Measurements from ENCODE around the gene C3orf22.

DNA sequence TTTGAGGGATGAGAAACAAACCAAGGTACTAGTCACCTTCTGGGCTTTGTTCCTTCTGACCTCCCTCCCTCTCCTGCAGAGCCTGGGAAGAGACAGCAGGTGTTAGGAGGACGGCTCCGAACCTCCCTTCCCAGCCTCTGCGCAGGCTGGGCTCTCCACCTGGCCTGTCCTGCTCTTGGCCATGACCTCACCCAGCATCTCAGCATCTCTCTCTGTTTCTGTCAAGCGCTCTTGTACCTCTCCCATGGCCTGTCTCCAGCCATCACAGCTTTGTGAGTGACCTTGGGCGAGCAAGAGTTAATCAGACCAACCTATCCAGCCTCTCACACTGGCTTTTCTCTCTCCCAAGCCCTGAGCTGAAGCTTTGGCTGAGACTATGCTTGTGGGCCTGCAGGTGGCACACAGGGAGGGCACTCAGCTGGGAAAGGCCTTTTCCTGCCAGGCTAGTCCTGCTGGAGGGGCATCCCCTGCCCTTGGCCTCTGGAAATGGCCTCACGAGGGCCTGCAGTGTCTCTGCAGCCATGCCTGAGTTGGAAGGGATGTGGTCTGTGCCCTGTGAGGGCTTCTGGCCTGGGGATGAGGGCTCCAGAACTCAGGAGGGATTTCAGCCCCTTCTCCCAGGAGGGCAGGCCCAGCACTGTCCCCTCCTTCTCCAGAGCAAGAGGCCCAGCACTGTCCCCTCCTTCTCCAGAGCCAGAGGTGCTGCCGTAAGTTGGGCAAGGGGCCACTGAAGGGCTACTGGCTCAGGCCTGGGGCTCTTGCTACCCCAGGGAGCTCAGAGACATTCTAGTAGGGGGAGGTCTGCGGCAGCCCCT, 32.7 kb downstream of the C3orf22 start:
- TF ChIP-seq, protein P1, sequence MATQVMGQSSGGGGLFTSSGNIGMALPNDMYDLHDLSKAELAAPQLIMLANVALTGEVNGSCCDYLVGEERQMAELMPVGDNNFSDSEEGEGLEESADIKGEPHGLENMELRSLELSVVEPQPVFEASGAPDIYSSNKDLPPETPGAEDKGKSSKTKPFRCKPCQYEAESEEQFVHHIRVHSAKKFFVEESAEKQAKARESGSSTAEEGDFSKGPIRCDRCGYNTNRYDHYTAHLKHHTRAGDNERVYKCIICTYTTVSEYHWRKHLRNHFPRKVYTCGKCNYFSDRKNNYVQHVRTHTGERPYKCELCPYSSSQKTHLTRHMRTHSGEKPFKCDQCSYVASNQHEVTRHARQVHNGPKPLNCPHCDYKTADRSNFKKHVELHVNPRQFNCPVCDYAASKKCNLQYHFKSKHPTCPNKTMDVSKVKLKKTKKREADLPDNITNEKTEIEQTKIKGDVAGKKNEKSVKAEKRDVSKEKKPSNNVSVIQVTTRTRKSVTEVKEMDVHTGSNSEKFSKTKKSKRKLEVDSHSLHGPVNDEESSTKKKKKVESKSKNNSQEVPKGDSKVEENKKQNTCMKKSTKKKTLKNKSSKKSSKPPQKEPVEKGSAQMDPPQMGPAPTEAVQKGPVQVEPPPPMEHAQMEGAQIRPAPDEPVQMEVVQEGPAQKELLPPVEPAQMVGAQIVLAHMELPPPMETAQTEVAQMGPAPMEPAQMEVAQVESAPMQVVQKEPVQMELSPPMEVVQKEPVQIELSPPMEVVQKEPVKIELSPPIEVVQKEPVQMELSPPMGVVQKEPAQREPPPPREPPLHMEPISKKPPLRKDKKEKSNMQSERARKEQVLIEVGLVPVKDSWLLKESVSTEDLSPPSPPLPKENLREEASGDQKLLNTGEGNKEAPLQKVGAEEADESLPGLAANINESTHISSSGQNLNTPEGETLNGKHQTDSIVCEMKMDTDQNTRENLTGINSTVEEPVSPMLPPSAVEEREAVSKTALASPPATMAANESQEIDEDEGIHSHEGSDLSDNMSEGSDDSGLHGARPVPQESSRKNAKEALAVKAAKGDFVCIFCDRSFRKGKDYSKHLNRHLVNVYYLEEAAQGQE (IDR thresholded peaks at IDR 0.05; ENCODE audit: insufficient read depth in 1 of 2, low read depth in 2 of 2, low read length in 2 of 2) = no peak
- no peak for TF ChIP-seq SIN3A (IDR thresholded peaks at IDR 0.05; ENCODE audit: borderline replicate concordance, insufficient read depth, low read length)
- TF ChIP-seq TAF1 (IDR thresholded peaks at IDR 0.05; ENCODE audit: borderline replicate concordance, insufficient read depth, low read length) = no peak
- no peak for TF ChIP-seq POLR2AphosphoS5 (IDR thresholded peaks at IDR 0.05; ENCODE audit: low read depth, low read length)
